Loucy (cell line): ENCODE data around the gene IRX3.

Experiments used
- CTCF ChIP-seq: fragments of 200-600 bp; sonication (generic); conservative IDR thresholded peaks from 2 replicates; pipeline ENCODE4 v1.5.1; 2014; ENCODE audit warnings: mild to moderate bottlenecking, antibody characterized with exemption, low read length
- EZH2phosphoT487 ChIP-seq: fragments of 200-600 bp; IDR thresholded peaks from 2 replicates; pipeline ENCODE4 v1.6.1; 2018; ENCODE audit warnings: antibody characterized with exemption, mild to moderate bottlenecking, moderate library complexity, borderline replicate concordance

- TF ChIP-seq CTCF (no peak), EZH2phosphoT487 (no peak)
These were observed 47.1 kb downstream of the IRX3 start for GRCh38 chr16:54239456-54239855.
